NCI-H1436 treated with DMSO at 0.1 percent for 48 hours (cell line): ENCODE results near the gene TAX1BP3.

Experiments used
- DNase-seq: peaks from one replicate; lab custom pipeline; 2025; lab: John Stamatoyannopoulos, UW

TAX1BP3 gene

GRCh38 chr17:3657874-3658783 is 10.2 kb downstream of the TAX1BP3 start:
- no peak for DNase-seq

- DNase-seq, result no peak
Measured at GRCh38 chr17:3657588-3657869, 10.8 kb downstream of the TAX1BP3 start.

- DNase-seq, result no peak
Measured at GRCh38 chr17:3656755-3657587, 11.4 kb downstream of the TAX1BP3 start.

- DNase-seq, result no peak
Measured at GRCh38 chr17:3656353-3656752, 12.0 kb downstream of the TAX1BP3 start.

- no peak for DNase-seq
Measured at GRCh38 chr17:3655766-3656165, 12.6 kb downstream of the TAX1BP3 start.

GRCh38 chr17:3647769-3648555 is 20.4 kb downstream of the TAX1BP3 start:
- no peak for DNase-seq

- no peak for DNase-seq
Measured at GRCh38 chr17:3647251-3647650, 21.1 kb downstream of the TAX1BP3 start.

GRCh38 chr17:3645310-3645709 is 23.1 kb downstream of the TAX1BP3 start:
- no peak for DNase-seq

GRCh38 chr17:3643889-3644349 is 24.5 kb downstream of the TAX1BP3 start:
- DNase-seq, result no peak

GRCh38 chr17:3641717-3642486 is 26.5 kb downstream of the TAX1BP3 start:
- DNase-seq, result no peak

- no peak for DNase-seq
Measured at GRCh38 chr17:3641014-3641413, 27.4 kb downstream of the TAX1BP3 start.

GRCh38 chr17:3639981-3640596 is 28.3 kb downstream of the TAX1BP3 start:
- DNase-seq, result no peak

GRCh38 chr17:3636908-3637373 is 31.4 kb downstream of the TAX1BP3 start:
- DNase-seq, result no peak

GRCh38 chr17:3636154-3636907 is 32.0 kb downstream of the TAX1BP3 start, which contains the start of the genes CTNS and SHPK:
TSS of gene CTNS (plus strand) at chr17:3636760. CDS start at chr17:3640207, 3,447 bp downstream.
TSS of gene SHPK (minus strand) at chr17:3636250. CDS start at chr17:3636219, 31 bp downstream.
- peak; percentile 83 for DNase-seq

- no peak for DNase-seq
Measured at GRCh38 chr17:3635474-3636153, 32.8 kb downstream of the TAX1BP3 start.

GRCh38 chr17:3632287-3632686 is 36.1 kb downstream of the TAX1BP3 start:
- DNase-seq, result no peak

- no peak for DNase-seq
Measured at GRCh38 chr17:3630781-3631180, 37.6 kb downstream of the TAX1BP3 start.

GRCh38 chr17:3627769-3628167 is 40.6 kb downstream of the TAX1BP3 start:
- no peak for DNase-seq
